Sigmoid colon (tissue), 7 donors: ENCODE data around the gene MAMDC2. TPM values are rescaled to one million over a fixed set of nuclear protein-coding genes. Genes with fewer than 3 reads are reported as not detected.
A peak's percentile ranks its signal among the peaks of the same experiment; 100 is the strongest.

Source experiments
- DNase-seq: peaks from one replicate; pipeline ENCODE4 v3.0.0-alpha.2; 2019
- H3K27ac ChIP-seq, 4 donors: fragments of 200-600 bp; sonication (generic); one replicate each; pipeline ENCODE4 v1.5.1; 2016 to 2019; ENCODE audit warnings: mild to moderate bottlenecking in 1 of 4
- H3K27me3 ChIP-seq, 3 donors: fragments of 200-600 bp; sonication (generic); one replicate each; pipeline ENCODE4 v1.5.1; 2019; ENCODE audit warnings: mild to moderate bottlenecking in 1 of 3
- H3K36me3 ChIP-seq, 4 donors: fragments of 200-600 bp; sonication (generic); one replicate each; pipeline ENCODE4 v1.5.1; 2016 to 2019
- H3K4me1 ChIP-seq, 4 donors: fragments of 200-600 bp; sonication (generic); one replicate each; pipeline ENCODE4 v1.5.1; 2017 to 2019
- H3K4me3 ChIP-seq, 4 donors: fragments of 200-600 bp; sonication (generic); one replicate each; pipeline ENCODE4 v1.5.1; 2017 to 2019; ENCODE audit warnings: mild to moderate bottlenecking in 2 of 4, moderate library complexity in 1 of 4
- H3K9me3 ChIP-seq, 4 donors: fragments of 200-600 bp in 3 of 4; sonication (generic) in 3 of 4; one replicate each; pipeline versions ENCODE4 v1.5.1 to v1.6.1; 2013 to 2019
- EP300 ChIP-seq, 4 donors: sonication (generic); formaldehyde crosslinking; IDR thresholded peaks; one replicate each; pipeline ENCODE4 v1.6.1; 2017; ENCODE audit warnings: antibody characterized with exemption in 4 of 4
- POLR2A ChIP-seq, 2 donors: fragments of 450-650 bp; IDR thresholded peaks; one replicate each; pipeline ENCODE4 v1.6.1; 2016; ENCODE audit warnings: antibody characterized with exemption in 2 of 2, mild to moderate bottlenecking in 2 of 2, moderate library complexity in 2 of 2
- POLR2AphosphoS5 ChIP-seq, 4 donors: sonication (generic); formaldehyde crosslinking; IDR thresholded peaks; one replicate each; pipeline ENCODE4 v1.6.1; 2017; ENCODE audit warnings: antibody characterized with exemption in 4 of 4
- WGBS, 2 donors: extraction: QIAGEN DNeasy Blood & Tissue Kit; methylation state at CpG; one replicate each; pipeline ENCODE4 v1.1.7; 2013; 5-methylcytosine and 5-hydroxymethylcytosine counted together
- intact Hi-C: fragments of 100-400 bp; cut with DNase I; formaldehyde crosslinking; loops from one replicate; pipeline ENCODE4 v1.15.1; 2023
- polyA plus RNA-seq, 3 donors: library from polyadenylated mRNA; stranded (reverse); fragments of 200-250 nt; gene quantifications; one replicate each; pipeline ENCODE4 v1.2.3, GENCODE V29; 2013
- total RNA-seq, 4 donors: library from RNA; depleted of rRNA; stranded (reverse); fragments of >200 nt; gene quantifications; one replicate each; pipeline ENCODE4 v1.1.0, GENCODE V29; 2016
- TF ChIP-seq, protein P1 (sequence below), 4 experiments: fragments of 450-650 bp in 3 of 4; fragments of 200-600 bp in 1 of 4; IDR thresholded peaks; one replicate each; pipeline ENCODE4 v1.5.1; 2016 to 2019; ENCODE audit warnings: antibody characterized with exemption in 4 of 4, mild to moderate bottlenecking in 3 of 4, moderate library complexity in 2 of 4
- donor health status: healthy with polysubstance abuse.
- donor health status: Bipolar disorder and iron deficiency.
- donor health status: healthy.

The MAMDC2 gene
- total and polyA plus RNA-seq, 7 donors: 2.5 to 167 (median 89.9) TPM

DNA sequence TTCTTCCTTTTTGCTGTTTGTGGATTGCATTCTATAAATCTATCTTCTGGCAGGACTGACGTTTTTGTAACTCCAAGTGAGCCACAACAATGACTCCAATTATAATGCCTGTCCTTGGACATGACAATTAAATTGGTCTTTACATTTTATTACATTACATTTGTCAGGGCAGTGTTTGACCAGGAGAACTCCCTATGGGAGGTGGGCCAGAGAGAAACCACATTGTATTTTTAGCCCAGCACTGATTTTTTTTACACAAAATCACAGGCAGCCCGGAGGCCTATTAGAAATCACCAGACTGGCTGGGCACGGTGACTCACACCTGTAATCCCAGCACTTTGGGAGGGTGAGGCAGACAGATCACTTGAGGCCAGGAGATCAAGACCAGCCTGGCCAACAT, 116.0 kb downstream of the MAMDC2 start:
- intact Hi-C loops: loop anchor here (10.0 kb wide), 1 partner anchor 445 kb away; no protein-coding TSS in a partner anchor
- Histone ChIP-seq H3K27ac (peak overlapping the region; percentile 30 to 74 (median 58)), H3K27me3 (no peaks in the 10 kb centered on the region), H3K4me3 (no peak overlapping the region), H3K9me3 (no peaks in the 10 kb centered on the region), H3K36me3 (peaks cover 0 to 27% (median 4%) of the 10 kb centered on the region in 4 donors), H3K4me1 (peaks cover 0 to 58% (median 53%) of the 10 kb centered on the region in 4 donors)
- no peak for TF ChIP-seq POLR2A (IDR thresholded peaks at IDR 0.05)
- no peak for TF ChIP-seq EP300 (IDR thresholded peaks at IDR 0.05)
- no peak for TF ChIP-seq POLR2AphosphoS5 (IDR thresholded peaks at IDR 0.05)
- TF ChIP-seq, protein P1, sequence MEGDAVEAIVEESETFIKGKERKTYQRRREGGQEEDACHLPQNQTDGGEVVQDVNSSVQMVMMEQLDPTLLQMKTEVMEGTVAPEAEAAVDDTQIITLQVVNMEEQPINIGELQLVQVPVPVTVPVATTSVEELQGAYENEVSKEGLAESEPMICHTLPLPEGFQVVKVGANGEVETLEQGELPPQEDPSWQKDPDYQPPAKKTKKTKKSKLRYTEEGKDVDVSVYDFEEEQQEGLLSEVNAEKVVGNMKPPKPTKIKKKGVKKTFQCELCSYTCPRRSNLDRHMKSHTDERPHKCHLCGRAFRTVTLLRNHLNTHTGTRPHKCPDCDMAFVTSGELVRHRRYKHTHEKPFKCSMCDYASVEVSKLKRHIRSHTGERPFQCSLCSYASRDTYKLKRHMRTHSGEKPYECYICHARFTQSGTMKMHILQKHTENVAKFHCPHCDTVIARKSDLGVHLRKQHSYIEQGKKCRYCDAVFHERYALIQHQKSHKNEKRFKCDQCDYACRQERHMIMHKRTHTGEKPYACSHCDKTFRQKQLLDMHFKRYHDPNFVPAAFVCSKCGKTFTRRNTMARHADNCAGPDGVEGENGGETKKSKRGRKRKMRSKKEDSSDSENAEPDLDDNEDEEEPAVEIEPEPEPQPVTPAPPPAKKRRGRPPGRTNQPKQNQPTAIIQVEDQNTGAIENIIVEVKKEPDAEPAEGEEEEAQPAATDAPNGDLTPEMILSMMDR (IDR thresholded peaks at IDR 0.05): no peak
- whole genome bisulfite sequencing, 2 donors: 13 to 66% methylated on average over 3 of the region's 3 CpGs
- no peak for DNase-seq

DNA sequence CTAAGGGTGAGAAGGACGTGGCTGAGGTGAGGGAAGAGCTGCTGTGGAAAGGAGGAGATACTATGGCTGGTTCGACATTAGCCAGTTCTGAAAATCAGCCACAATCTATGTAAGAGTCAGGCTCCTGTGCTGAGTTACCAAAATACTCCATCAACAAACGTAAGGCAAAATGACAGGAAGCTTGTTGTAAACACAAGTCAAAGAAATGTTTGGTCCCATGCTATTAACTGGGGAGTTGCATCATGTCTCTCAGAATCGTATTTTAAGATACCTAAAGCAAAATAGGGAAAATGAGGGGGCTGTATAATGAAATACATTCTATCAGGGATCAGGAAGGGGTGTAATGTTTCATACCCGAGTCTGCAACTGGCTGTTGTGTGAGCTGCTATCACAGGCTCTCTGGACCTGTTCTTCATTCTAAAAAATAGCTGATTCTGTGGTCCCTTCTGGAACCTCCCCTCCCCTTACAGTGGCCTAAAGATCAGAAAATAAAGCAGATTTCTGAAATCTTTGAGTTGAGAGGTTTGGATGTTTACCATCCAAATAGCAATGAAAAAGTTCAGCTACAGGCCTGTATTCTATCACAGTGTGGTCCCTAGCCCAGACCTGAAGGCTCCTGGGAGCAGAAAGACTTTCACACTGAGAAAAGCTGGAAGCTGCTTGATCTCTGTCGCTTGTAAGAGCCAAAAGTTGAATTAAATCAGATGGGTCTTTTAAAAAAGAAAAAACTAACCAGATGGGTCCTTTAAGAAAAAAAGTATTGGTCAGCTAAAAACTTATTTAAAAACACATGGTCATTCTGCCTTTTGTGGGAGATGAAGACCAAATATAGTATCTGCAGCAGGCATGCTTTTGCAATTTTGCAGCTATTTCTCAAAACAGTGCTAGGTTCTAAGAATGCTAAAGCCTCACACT, 117.3 kb downstream of the MAMDC2 start:
- Histone ChIP-seq H3K4me3 (no peak overlapping the region), H3K4me1 (peaks cover 0 to 51% (median 44%) of the 10 kb centered on the region in 4 donors), H3K27me3 (no peaks in the 10 kb centered on the region), H3K9me3 (no peaks in the 10 kb centered on the region), H3K36me3 (peaks cover 3 to 31% (median 9%) of the 10 kb centered on the region in 4 donors), H3K27ac (peak overlapping the region; percentile 30 to 74 (median 58))
- DNase-seq: no peak
- TF ChIP-seq, protein P1 (IDR thresholded peaks at IDR 0.05): no peak
- TF ChIP-seq POLR2AphosphoS5 (IDR thresholded peaks at IDR 0.05): peak in 2 of 4 donors; percentile 15 to 21
- WGBS, 2 donors: 70 to 82% methylated on average over 6 of the region's 6 CpGs
- intact Hi-C loops: loop anchor here (10.0 kb wide), 1 partner anchor 444 kb away; no protein-coding TSS in a partner anchor

DNA sequence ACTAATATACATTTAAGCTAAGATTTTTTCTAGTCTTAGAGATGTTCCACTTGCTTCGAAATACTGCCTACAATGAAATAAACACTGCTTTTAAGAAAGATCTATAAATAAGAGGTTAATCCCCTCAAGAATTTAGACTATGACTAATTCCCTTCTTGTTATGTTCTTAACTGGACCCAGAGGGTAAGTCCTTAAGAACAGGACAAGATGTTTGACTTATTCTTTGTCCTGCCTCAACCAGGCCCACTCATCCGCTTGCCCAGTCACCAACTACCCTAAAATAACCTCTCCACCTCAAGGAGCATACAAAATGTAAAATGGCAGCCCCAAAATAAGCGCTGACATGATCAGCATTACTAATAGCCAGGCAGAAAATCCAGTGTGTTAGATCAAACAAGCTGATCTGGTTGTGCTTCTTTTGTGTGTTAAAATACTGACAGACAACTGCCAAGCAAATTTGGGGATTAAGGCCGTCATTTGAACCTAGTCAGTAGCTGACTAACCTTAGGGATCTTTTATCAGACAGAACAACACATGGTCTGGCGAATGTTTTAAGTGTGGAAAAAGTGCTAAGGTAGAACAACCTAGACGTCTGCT, 121.5 kb downstream of the MAMDC2 start:
- H3K36me3 ChIP-seq: peaks cover 5 to 38% (median 18%) of the 10 kb centered on the region in 4 donors
- intact Hi-C loops: loop anchor here (10.0 kb wide), 1 partner anchor 440 kb away; no protein-coding TSS in a partner anchor
- WGBS, 2 donors: 75 to 76% methylated on average over 6 of the region's 6 CpGs
- TF ChIP-seq, protein P1 (IDR thresholded peaks at IDR 0.05): no peak
- TF ChIP-seq POLR2A (IDR thresholded peaks at IDR 0.05): no peak
- no peak for TF ChIP-seq POLR2AphosphoS5 (IDR thresholded peaks at IDR 0.05)
- TF ChIP-seq EP300 (IDR thresholded peaks at IDR 0.05): no peak
- peak overlapping the region in 1 of 4 donors; percentile 23 for H3K27ac ChIP-seq
- no peak overlapping the region for H3K4me3 ChIP-seq
- no peaks in the 10 kb centered on the region for H3K9me3 ChIP-seq
- no peak for DNase-seq
- no peaks in the 10 kb centered on the region for H3K27me3 ChIP-seq
- H3K4me1 ChIP-seq: peaks cover 0 to 26% (median 21%) of the 10 kb centered on the region in 4 donors

DNA sequence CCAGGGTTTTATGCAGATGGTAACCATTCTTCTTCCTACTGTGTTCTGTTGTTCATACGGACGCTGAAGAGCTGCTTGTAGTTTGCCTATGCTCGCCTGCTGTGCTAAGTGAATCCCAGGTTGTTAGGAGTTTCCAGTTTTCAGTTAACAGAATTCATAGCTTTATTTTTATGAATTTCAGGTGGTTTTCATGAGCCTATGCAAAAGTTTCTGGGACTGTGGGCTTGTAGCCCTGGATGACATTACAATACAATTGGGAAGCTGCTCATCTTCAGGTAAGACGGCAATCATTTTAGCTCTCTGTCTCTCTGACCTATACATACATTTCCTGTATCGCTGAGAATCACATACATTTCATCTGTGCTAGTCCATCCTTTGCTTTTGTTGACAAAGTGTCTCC, 124.9 kb downstream of the MAMDC2 start:
- WGBS, 2 donors: 93 to 96% methylated on average over 5 of the region's 5 CpGs
- no peaks in the 10 kb centered on the region for H3K4me1 ChIP-seq
- no peak for TF ChIP-seq POLR2A (IDR thresholded peaks at IDR 0.05)
- TF ChIP-seq POLR2AphosphoS5 (IDR thresholded peaks at IDR 0.05): no peak
- TF ChIP-seq, protein P1 (IDR thresholded peaks at IDR 0.05): no peak
- no peak for TF ChIP-seq EP300 (IDR thresholded peaks at IDR 0.05)
- H3K9me3 ChIP-seq: no peaks in the 10 kb centered on the region
- DNase-seq: no peak
- no peak overlapping the region for H3K4me3 ChIP-seq
- intact Hi-C loops: loop anchor here (10.0 kb wide), 1 partner anchor 436 kb away; no protein-coding TSS in a partner anchor
- H3K27me3 ChIP-seq: no peaks in the 10 kb centered on the region
- no peak overlapping the region for H3K27ac ChIP-seq
- peaks cover 22 to 67% (median 37%) of the 10 kb centered on the region in 4 donors for H3K36me3 ChIP-seq
